T-helper 2 cell treated with Interferon-gamma antibody and Interleukin-4, amounts not matched to agents 5 μg/mL and 100 μg/mL, for 36 hours (primary cell): ENCODE data around the gene SPTLC3.
"Not testable (repeated sequence)": the region's sequence is repeated elsewhere in the genome, so short reads cannot be mapped to it uniquely, and the experiment has no call there.

Experiments used
- DNase-seq: peaks from one replicate; pipeline ENCODE4 v3.0.0; 2021; ENCODE audit warnings: low spot score
- H3K27ac Mint-ChIP-seq: one replicate; pipeline ENCODE4 v1.8.0; 2021; ENCODE audit warnings: mild to moderate bottlenecking, mixed read lengths
- H3K27me3 Mint-ChIP-seq: one replicate; pipeline ENCODE4 v1.8.0; 2021; ENCODE audit warnings: low read depth, mixed read lengths
- H3K36me3 Mint-ChIP-seq: one replicate; pipeline ENCODE4 v1.8.0; 2021; ENCODE audit warnings: low read depth, mixed read lengths
- H3K4me1 Mint-ChIP-seq: one replicate; pipeline ENCODE4 v1.8.0; 2021; ENCODE audit warnings: low read depth, mixed read lengths
- H3K4me3 Mint-ChIP-seq: one replicate; pipeline ENCODE4 v1.8.0; 2022; ENCODE audit warnings: mild to moderate bottlenecking, moderate library complexity, mixed read lengths
- H3K9me3 Mint-ChIP-seq: one replicate; pipeline ENCODE4 v1.8.0; 2021; ENCODE audit warnings: mixed read lengths

The SPTLC3 gene

GRCh38 chr20:12977328-12978125 is 31.2 kb upstream of the SPTLC3 start:
- H3K27ac Mint-ChIP-seq: no peak overlapping the region

GRCh38 chr20:12978126-12978394 is 30.7 kb upstream of the SPTLC3 start:
- H3K27me3 Mint-ChIP-seq: no peaks in the 10 kb centered on the region
- H3K4me1 Mint-ChIP-seq: no peaks in the 10 kb centered on the region
- no peaks in the 10 kb centered on the region for H3K36me3 Mint-ChIP-seq
- H3K4me3 Mint-ChIP-seq: no peak overlapping the region
- no peaks in the 10 kb centered on the region for H3K9me3 Mint-ChIP-seq
- DNase-seq: no peak
- no peak overlapping the region for H3K27ac Mint-ChIP-seq

More at GRCh38 chr20:12977328-12978125, 31.2 kb upstream of the SPTLC3 start:
- no peaks in the 10 kb centered on the region for H3K36me3 Mint-ChIP-seq
- no peak for DNase-seq
- H3K4me3 Mint-ChIP-seq: no peak overlapping the region
- no peaks in the 10 kb centered on the region for H3K9me3 Mint-ChIP-seq
- no peaks in the 10 kb centered on the region for H3K4me1 Mint-ChIP-seq
- no peaks in the 10 kb centered on the region for H3K27me3 Mint-ChIP-seq

GRCh38 chr20:12978613-12979495 is 29.9 kb upstream of the SPTLC3 start:
- no peak for DNase-seq
- H3K36me3 Mint-ChIP-seq: no peaks in the 10 kb centered on the region
- no peak overlapping the region for H3K27ac Mint-ChIP-seq
- no peaks in the 10 kb centered on the region for H3K27me3 Mint-ChIP-seq
- no peaks in the 10 kb centered on the region for H3K9me3 Mint-ChIP-seq
- H3K4me3 Mint-ChIP-seq: no peak overlapping the region
- H3K4me1 Mint-ChIP-seq: no peaks in the 10 kb centered on the region

- not testable (repeated sequence) for H3K4me1 Mint-ChIP-seq, H3K27ac Mint-ChIP-seq, H3K4me3 Mint-ChIP-seq, DNase-seq, H3K36me3 Mint-ChIP-seq, H3K9me3 Mint-ChIP-seq, H3K27me3 Mint-ChIP-seq
Observed at GRCh38 chr20:12979713-12980112, 29.1 kb upstream of the SPTLC3 start.

GRCh38 chr20:12982098-12982497 is 26.7 kb upstream of the SPTLC3 start:
- Mint-ChIP-seq H3K27ac (no peak overlapping the region), H3K9me3 (no peaks in the 10 kb centered on the region), H3K36me3 (no peaks in the 10 kb centered on the region)

GRCh38 chr20:12984069-12984765 is 24.6 kb upstream of the SPTLC3 start:
- Mint-ChIP-seq H3K9me3 (no peaks in the 10 kb centered on the region), H3K36me3 (no peaks in the 10 kb centered on the region), H3K4me3 (no peak overlapping the region), H3K27ac (no peak overlapping the region), H3K27me3 (no peaks in the 10 kb centered on the region), H3K4me1 (no peaks in the 10 kb centered on the region)
- DNase-seq: no peak

More at GRCh38 chr20:12982098-12982497, 26.7 kb upstream of the SPTLC3 start:
- Mint-ChIP-seq H3K4me1 (no peaks in the 10 kb centered on the region), H3K4me3 (no peak overlapping the region), H3K27me3 (no peaks in the 10 kb centered on the region)
- DNase-seq: no peak

- no peak overlapping the region for H3K27ac Mint-ChIP-seq
- no peaks in the 10 kb centered on the region for H3K36me3 Mint-ChIP-seq
- H3K9me3 Mint-ChIP-seq: no peaks in the 10 kb centered on the region
- no peaks in the 10 kb centered on the region for H3K27me3 Mint-ChIP-seq
- H3K4me1 Mint-ChIP-seq: no peaks in the 10 kb centered on the region
- no peak for DNase-seq
- H3K4me3 Mint-ChIP-seq: no peak overlapping the region
Observed at GRCh38 chr20:12984863-12985262, 23.9 kb upstream of the SPTLC3 start.

GRCh38 chr20:12987261-12987660 is 21.5 kb upstream of the SPTLC3 start:
- no peaks in the 10 kb centered on the region for H3K36me3 Mint-ChIP-seq
- no peaks in the 10 kb centered on the region for H3K4me1 Mint-ChIP-seq
- H3K27me3 Mint-ChIP-seq: no peaks in the 10 kb centered on the region
- H3K27ac Mint-ChIP-seq: no peak overlapping the region
- no peak for DNase-seq
- no peaks in the 10 kb centered on the region for H3K9me3 Mint-ChIP-seq
- no peak overlapping the region for H3K4me3 Mint-ChIP-seq

- Mint-ChIP-seq H3K4me3 (no peak overlapping the region), H3K27ac (no peak overlapping the region)
- no peak for DNase-seq
Observed at GRCh38 chr20:12989586-12990115, 19.1 kb upstream of the SPTLC3 start.

GRCh38 chr20:12997128-12997655 is 11.6 kb upstream of the SPTLC3 start:
- no peak for DNase-seq
- no peak overlapping the region for H3K4me3 Mint-ChIP-seq

More at GRCh38 chr20:12989586-12990115, 19.1 kb upstream of the SPTLC3 start:
- Mint-ChIP-seq H3K36me3 (no peaks in the 10 kb centered on the region), H3K27me3 (no peaks in the 10 kb centered on the region), H3K9me3 (no peaks in the 10 kb centered on the region), H3K4me1 (no peaks in the 10 kb centered on the region)

GRCh38 chr20:12998046-12998445 is 10.7 kb upstream of the SPTLC3 start:
- Mint-ChIP-seq H3K4me1 (no peaks in the 10 kb centered on the region), H3K36me3 (no peaks in the 10 kb centered on the region), H3K27ac (no peak overlapping the region), H3K27me3 (peaks cover 3% of the 10 kb centered on the region), H3K4me3 (no peak overlapping the region), H3K9me3 (no peaks in the 10 kb centered on the region)
- no peak for DNase-seq

More at GRCh38 chr20:12997128-12997655, 11.6 kb upstream of the SPTLC3 start:
- H3K36me3 Mint-ChIP-seq: no peaks in the 10 kb centered on the region
- no peaks in the 10 kb centered on the region for H3K4me1 Mint-ChIP-seq
- H3K27me3 Mint-ChIP-seq: peaks cover 3% of the 10 kb centered on the region
- H3K9me3 Mint-ChIP-seq: no peaks in the 10 kb centered on the region
- H3K27ac Mint-ChIP-seq: no peak overlapping the region

- Mint-ChIP-seq H3K9me3 (no peaks in the 10 kb centered on the region), H3K27ac (no peak overlapping the region), H3K36me3 (no peaks in the 10 kb centered on the region), H3K4me1 (no peaks in the 10 kb centered on the region), H3K4me3 (no peak overlapping the region), H3K27me3 (peaks cover 3% of the 10 kb centered on the region)
- no peak for DNase-seq
Observed at GRCh38 chr20:12999201-12999600, 9.6 kb upstream of the SPTLC3 start.

GRCh38 chr20:13002251-13002650 is 6.5 kb upstream of the SPTLC3 start:
- no peak for DNase-seq
- no peaks in the 10 kb centered on the region for H3K4me1 Mint-ChIP-seq
- H3K9me3 Mint-ChIP-seq: no peaks in the 10 kb centered on the region
- no peak overlapping the region for H3K4me3 Mint-ChIP-seq
- H3K27ac Mint-ChIP-seq: no peak overlapping the region
- no peaks in the 10 kb centered on the region for H3K36me3 Mint-ChIP-seq
- H3K27me3 Mint-ChIP-seq: peaks cover 15% of the 10 kb centered on the region
